Suprapubic skin (tissue), 4 donors: ENCODE results near the gene BACH1. TPM values are rescaled to one million over a fixed set of nuclear protein-coding genes. Genes with fewer than 3 reads are reported as not detected.

Experiments used
- DNase-seq, 2 donors: peaks; one replicate each; pipeline ENCODE4 v3.0.0-alpha.2; 2019; ENCODE audit warnings: low spot score in 2 of 2
- H3K27ac ChIP-seq: fragments of 200-600 bp; sonication (generic); one replicate; pipeline ENCODE4 v1.5.1; 2019
- H3K27me3 ChIP-seq: fragments of 200-600 bp; sonication (generic); one replicate; pipeline ENCODE4 v1.5.1; 2019
- H3K36me3 ChIP-seq: fragments of 200-600 bp; sonication (generic); one replicate; pipeline ENCODE4 v1.5.1; 2019
- H3K4me1 ChIP-seq: fragments of 200-600 bp; sonication (generic); one replicate; pipeline ENCODE4 v1.5.1; 2019
- H3K4me3 ChIP-seq: fragments of 200-600 bp; sonication (generic); one replicate; pipeline ENCODE4 v1.5.1; 2019; ENCODE audit warnings: mild to moderate bottlenecking
- H3K9me3 ChIP-seq: fragments of 200-600 bp; sonication (generic); one replicate; pipeline ENCODE4 v1.5.1; 2019
- EP300 ChIP-seq: sonication (generic); formaldehyde crosslinking; IDR thresholded peaks from one replicate; pipeline ENCODE4 v1.6.1; 2017; ENCODE audit warnings: antibody characterized with exemption
- POLR2A ChIP-seq, 2 donors: fragments of 450-650 bp; IDR thresholded peaks; one replicate each; pipeline ENCODE4 v1.6.1; 2017; ENCODE audit warnings: antibody characterized with exemption in 2 of 2, mild to moderate bottlenecking in 2 of 2, moderate library complexity in 2 of 2
- POLR2AphosphoS5 ChIP-seq, 3 donors: sonication (generic); formaldehyde crosslinking; IDR thresholded peaks; one replicate each; pipeline ENCODE4 v1.6.1; 2017; ENCODE audit warnings: antibody characterized with exemption in 3 of 3
- WGBS: methylation state at CpG from one replicate; pipeline ENCODE4 v1.1.5; 2018; 5-methylcytosine and 5-hydroxymethylcytosine counted together
- total RNA-seq, 4 donors: library from RNA; depleted of rRNA; stranded (reverse); fragments of >200 nt; gene quantifications; one replicate each; pipeline ENCODE4 v1.1.0, GENCODE V29; 2016
- TF ChIP-seq, protein P1 (sequence below), 2 donors: fragments of 200-600 bp in 1 of 2; fragments of 450-650 bp in 1 of 2; sonication (generic) in 1 of 2; IDR thresholded peaks; one replicate each; pipeline ENCODE4 v1.5.1; 2016 to 2019; ENCODE audit warnings: antibody characterized with exemption in 2 of 2, mild to moderate bottlenecking in 1 of 2, moderate library complexity in 1 of 2

Gene BACH1
- total RNA-seq, 4 donors from 2014 or later, result 78.7 to 89.6 (median 84.0) TPM

GRCh38 chr21:29394051-29394450 lies 95.3 kb downstream of the BACH1 start:
- 91% methylated on average over 2 of the region's 2 CpGs for WGBS
- TF ChIP-seq, protein P1, sequence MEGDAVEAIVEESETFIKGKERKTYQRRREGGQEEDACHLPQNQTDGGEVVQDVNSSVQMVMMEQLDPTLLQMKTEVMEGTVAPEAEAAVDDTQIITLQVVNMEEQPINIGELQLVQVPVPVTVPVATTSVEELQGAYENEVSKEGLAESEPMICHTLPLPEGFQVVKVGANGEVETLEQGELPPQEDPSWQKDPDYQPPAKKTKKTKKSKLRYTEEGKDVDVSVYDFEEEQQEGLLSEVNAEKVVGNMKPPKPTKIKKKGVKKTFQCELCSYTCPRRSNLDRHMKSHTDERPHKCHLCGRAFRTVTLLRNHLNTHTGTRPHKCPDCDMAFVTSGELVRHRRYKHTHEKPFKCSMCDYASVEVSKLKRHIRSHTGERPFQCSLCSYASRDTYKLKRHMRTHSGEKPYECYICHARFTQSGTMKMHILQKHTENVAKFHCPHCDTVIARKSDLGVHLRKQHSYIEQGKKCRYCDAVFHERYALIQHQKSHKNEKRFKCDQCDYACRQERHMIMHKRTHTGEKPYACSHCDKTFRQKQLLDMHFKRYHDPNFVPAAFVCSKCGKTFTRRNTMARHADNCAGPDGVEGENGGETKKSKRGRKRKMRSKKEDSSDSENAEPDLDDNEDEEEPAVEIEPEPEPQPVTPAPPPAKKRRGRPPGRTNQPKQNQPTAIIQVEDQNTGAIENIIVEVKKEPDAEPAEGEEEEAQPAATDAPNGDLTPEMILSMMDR (IDR thresholded peaks at IDR 0.05), result no peak
- TF ChIP-seq POLR2AphosphoS5 (IDR thresholded peaks at IDR 0.05), result no peak
- no peak for TF ChIP-seq POLR2A (IDR thresholded peaks at IDR 0.05)
- TF ChIP-seq EP300, result no peak
- H3K36me3 ChIP-seq, result no peaks in the 10 kb centered on the region
- no peak overlapping the region for H3K4me3 ChIP-seq
- no peak overlapping the region for H3K27ac ChIP-seq
- no peaks in the 10 kb centered on the region for H3K9me3 ChIP-seq
- no peaks in the 10 kb centered on the region for H3K4me1 ChIP-seq
- DNase-seq, result no peak
- no peaks in the 10 kb centered on the region for H3K27me3 ChIP-seq

Other genes with a start within 250 kb of the BACH1 start
- 10 to 100 TPM; 92.1 to 99.8 (median 95.7) TPM for gene CCT8, start 225.3 kb upstream of the BACH1 start, total RNA-seq
- 10 to 100 TPM in 1 of 4 donors, 1 to 10 TPM in 3; 6.8 to 10.4 (median 8.8) TPM for gene MAP3K7CL, start 168.3 kb upstream of the BACH1 start, total RNA-seq